Panc1 (cell line): ENCODE data around the gene SORCS1. TPM values are rescaled to one million over a fixed set of nuclear protein-coding genes. Genes with fewer than 3 reads are reported as not detected.

ENCODE experiments used
- ATAC-seq: fragments of 200-7000 bp; cut with Tn5 transposase; 2 replicates; pipeline ENCODE4 v1.9.1; 2020; ENCODE audit warnings: mild to moderate bottlenecking, moderate library complexity
- BruUV-seq: library from RNA; stranded (reverse); fragments of 400-500 nt; replicated peaks from 2 replicates; lab custom pipeline; 2021; lab: Mats Ljungman, UMichigan
- CTCF ChIA-PET: fragments of 300-600 bp; sonication (Branson Sonifier 250); formaldehyde crosslinking; loops from one replicate; lab custom pipeline; 2022; ENCODE audit warnings: antibody characterized with exemption; lab: Charles Lee
- POLR2A ChIA-PET: fragments of 300-600 bp; sonication (Branson Sonifier 250); formaldehyde crosslinking; loops from one replicate; lab custom pipeline; 2022; ENCODE audit warnings: antibody characterized with exemption; lab: Charles Lee
- DNase-seq: peaks from one replicate; pipeline ENCODE4 v3.0.0-alpha.2; 2010; ENCODE audit warnings: low read depth, low spot score
- H3K27ac ChIP-seq: 2 replicates; pipeline ENCODE4 v1.5.1; 2011; ENCODE audit warnings: mild to moderate bottlenecking, low read length, inconsistent platforms
- H3K27me3 ChIP-seq: fragments of 200-500 bp; sonication (Bioruptor generic); 2 replicates; pipeline ENCODE4 v1.6.0; 2014; ENCODE audit warnings: low read length, inconsistent platforms; ENCODE audit not compliant: control insufficient read depth, insufficient read depth
- H3K36me3 ChIP-seq: fragments of 200-500 bp; sonication (Bioruptor generic); 2 replicates; pipeline ENCODE4 v1.5.1; 2014; ENCODE audit warnings: inconsistent platforms, mild to moderate bottlenecking, low read length, moderate library complexity; ENCODE audit not compliant: control insufficient read depth, insufficient read depth
- H3K4me1 ChIP-seq: 2 replicates; pipeline ENCODE4 v1.5.1; 2011; ENCODE audit warnings: inconsistent platforms, mild to moderate bottlenecking, low read length, moderate library complexity; ENCODE audit not compliant: control insufficient read depth, insufficient read depth
- H3K4me3 ChIP-seq, 2 experiments: 2 replicates each; pipeline ENCODE4 v1.5.1; 2011 to 2012; ENCODE audit warnings: low read depth in 2 of 2, low read length in 2 of 2, mild to moderate bottlenecking in 2 of 2, inconsistent platforms in 1 of 2, moderate library complexity in 1 of 2
- H3K9me3 ChIP-seq: fragments of 200-500 bp; sonication (Bioruptor generic); 2 replicates; pipeline ENCODE4 v1.5.1; 2014; ENCODE audit warnings: low read depth, mild to moderate bottlenecking, inconsistent platforms, low read length, moderate library complexity; ENCODE audit not compliant: control insufficient read depth, insufficient read depth
- CTCF ChIP-seq: fragments of 450-650 bp; IDR thresholded peaks from 2 replicates; pipeline ENCODE4 v1.5.1; 2017; ENCODE audit warnings: mild to moderate bottlenecking
- POLR2AphosphoS5 ChIP-seq: IDR thresholded peaks from 2 replicates; pipeline ENCODE4 v1.6.1; 2012; ENCODE audit warnings: mild to moderate bottlenecking, low read depth, low read length, moderate library complexity
- REST ChIP-seq, 2 experiments: IDR thresholded peaks; 2 replicates each; pipeline ENCODE4 v1.6.1; 2011 to 2012; ENCODE audit warnings: low read depth in 2 of 2, control low read depth in 1 of 2, low read length in 1 of 2, mild to moderate bottlenecking in 1 of 2, moderate library complexity in 1 of 2; ENCODE audit not compliant: insufficient read depth in 1 of 2
- SIN3A ChIP-seq: IDR thresholded peaks from 2 replicates; pipeline ENCODE4 v1.6.1; 2012; ENCODE audit warnings: low read depth, mild to moderate bottlenecking, low read length, moderate library complexity, borderline replicate concordance; ENCODE audit not compliant: insufficient read depth
- TCF7L2 ChIP-seq: IDR thresholded peaks from 2 replicates; pipeline ENCODE4 v1.6.1; 2011; ENCODE audit warnings: mild to moderate bottlenecking, low read depth, low read length, inconsistent platforms
- in situ Hi-C: cut with HindIII; loops from 2 replicates; pipeline ENCODE4 v1.10.0; 2016; ENCODE audit warnings: low sequenced_read_pairs, low pct_unique_long_range_greater_than_20kb
- intact Hi-C: fragments of 100-400 bp; cut with micrococcal nuclease; formaldehyde crosslinking; loops from one replicate; pipeline ENCODE4 v1.10.0; 2022; ENCODE audit not compliant: unreplicated experiment
- total RNA-seq: library from RNA; stranded (reverse); gene quantifications from one replicate; pipeline ENCODE4 v1.2.1, GENCODE V29; 2021; ENCODE audit not compliant: unreplicated experiment

The SORCS1 gene
- total RNA-seq, 1 experiment from 2014 or later: not detected

GRCh38 chr10:106528702-106529101 lies 635.8 kb downstream of the SORCS1 start:
- ChIA-PET POLR2A (no interaction called here), CTCF (no interaction called here)
- no peak overlapping the region for H3K4me3 ChIP-seq
- H3K9me3 ChIP-seq: no peaks in the 10 kb centered on the region
- H3K27me3 ChIP-seq: no peaks in the 10 kb centered on the region
- ATAC-seq (no peak), DNase-seq (no peak)
- no TSS peak for BruUV-seq
- no peaks in the 10 kb centered on the region for H3K4me1 ChIP-seq
- intact Hi-C loops (no loop called here), in situ Hi-C loops (no loop called here)
- H3K27ac ChIP-seq: no peak overlapping the region
- no peaks in the 10 kb centered on the region for H3K36me3 ChIP-seq
- no peak for TF ChIP-seq CTCF
- no peak for TF ChIP-seq TCF7L2
- TF ChIP-seq REST (IDR thresholded peaks at IDR 0.05; ENCODE audit: insufficient read depth in 1 of 2, low read depth in 2 of 2, low read length in 1 of 2): no peak
- no peak for TF ChIP-seq SIN3A
- TF ChIP-seq POLR2AphosphoS5: no peak

GRCh38 chr10:106525835-106526234 lies 638.7 kb downstream of the SORCS1 start:
- H3K4me1 ChIP-seq: no peaks in the 10 kb centered on the region
- H3K36me3 ChIP-seq: no peaks in the 10 kb centered on the region
- no peak overlapping the region for H3K27ac ChIP-seq
- DNase-seq: no peak
- in situ Hi-C loops (no loop called here), intact Hi-C loops (no loop called here)
- H3K27me3 ChIP-seq: no peaks in the 10 kb centered on the region
- ChIA-PET CTCF (no interaction called here), POLR2A (no interaction called here)
- H3K4me3 ChIP-seq: no peak overlapping the region
- ATAC-seq: no peak
- TF ChIP-seq TCF7L2 (no peak), POLR2AphosphoS5 (no peak), CTCF (no peak), REST (IDR thresholded peaks at IDR 0.05; ENCODE audit: insufficient read depth in 1 of 2, low read depth in 2 of 2, low read length in 1 of 2) (no peak), SIN3A (no peak)
- no TSS peak for BruUV-seq
- H3K9me3 ChIP-seq: no peaks in the 10 kb centered on the region
